Liver (tissue), 9 donors: ENCODE measurements around the gene OST4. TPM values are rescaled to one million over a fixed set of nuclear protein-coding genes. Genes with fewer than 3 reads are reported as not detected.
A peak's percentile ranks its signal among the peaks of the same experiment; 100 is the strongest.

ENCODE experiments used
- DNase-seq: peaks from one replicate; pipeline ENCODE4 v3.0.0-alpha.2; 2017; ENCODE audit warnings: low spot score
- H3K27ac ChIP-seq, 2 donors: one replicate each; pipeline ENCODE4 v1.7.0; 2013; ENCODE audit warnings: inconsistent platforms in 2 of 2, low read length in 2 of 2, control low read depth in 1 of 2, low read depth in 1 of 2, mild to moderate bottlenecking in 1 of 2
- H3K27me3 ChIP-seq, 4 donors: one replicate each; pipeline versions ENCODE4 v1.6.1 to v1.7.0; 2013; ENCODE audit warnings: low read length in 3 of 4, inconsistent platforms in 1 of 4, mild to moderate bottlenecking in 1 of 4, moderate library complexity in 1 of 4; ENCODE audit not compliant: control insufficient read depth in 4 of 4, insufficient read depth in 4 of 4
- H3K36me3 ChIP-seq, 4 donors: one replicate each; pipeline versions ENCODE4 v1.6.1 to v1.7.0; 2013; ENCODE audit warnings: low read length in 3 of 4, mild to moderate bottlenecking in 3 of 4, low read depth in 1 of 4, moderate library complexity in 1 of 4; ENCODE audit not compliant: control insufficient read depth in 4 of 4, insufficient read depth in 3 of 4
- H3K4me1 ChIP-seq, 4 donors: one replicate each; pipeline versions ENCODE4 v1.6.1 to v1.7.0; 2013; ENCODE audit warnings: low read length in 3 of 4, mild to moderate bottlenecking in 3 of 4, moderate library complexity in 1 of 4; ENCODE audit not compliant: control insufficient read depth in 4 of 4, insufficient read depth in 4 of 4
- H3K4me3 ChIP-seq, 3 donors: one replicate each; pipeline versions ENCODE4 v1.6.1 to v1.7.0; 2013; ENCODE audit warnings: low read length in 3 of 3, control low read depth in 1 of 3, low read depth in 1 of 3, mild to moderate bottlenecking in 1 of 3
- H3K9ac ChIP-seq, 2 donors: one replicate each; pipeline ENCODE4 v1.7.0; 2013; ENCODE audit warnings: low read length in 2 of 2, mild to moderate bottlenecking in 2 of 2, moderate library complexity in 2 of 2, control low read depth in 1 of 2, low read depth in 1 of 2
- H3K9me3 ChIP-seq, 4 donors: one replicate each; pipeline versions ENCODE4 v1.6.1 to v1.7.0; 2013; ENCODE audit warnings: low read length in 3 of 4; ENCODE audit not compliant: control insufficient read depth in 4 of 4
- ATF3 ChIP-seq: IDR thresholded peaks from 2 replicates; pipeline ENCODE4 v1.6.1; 2016; ENCODE audit warnings: antibody characterized with exemption
- CTCF ChIP-seq: fragments of 150-350 bp; IDR thresholded peaks from 2 replicates; pipeline ENCODE4 v1.5.1; 2017; ENCODE audit warnings: improper control_type of control experiment, low read depth, low read length; ENCODE audit not compliant: missing input control
- EGR1 ChIP-seq, 2 donors: IDR thresholded peaks; 2 replicates each; pipeline ENCODE4 v1.6.1; 2016 to 2018; ENCODE audit warnings: antibody characterized with exemption in 2 of 2, low read depth in 2 of 2
- FOXA2 ChIP-seq: IDR thresholded peaks from 2 replicates; pipeline ENCODE4 v1.6.1; 2016; ENCODE audit warnings: antibody characterized with exemption
- HNF4A ChIP-seq, 2 donors: conservative IDR thresholded peaks; 2 replicates each; pipeline ENCODE4 v1.6.1; 2016; ENCODE audit warnings: antibody characterized with exemption in 2 of 2, mild to moderate bottlenecking in 2 of 2
- MAX ChIP-seq: IDR thresholded peaks from 2 replicates; pipeline ENCODE4 v1.6.1; 2016; ENCODE audit warnings: antibody characterized with exemption
- NR2F2 ChIP-seq: IDR thresholded peaks from 2 replicates; pipeline ENCODE4 v1.6.1; 2016; ENCODE audit warnings: antibody characterized with exemption
- RAD21 ChIP-seq, 2 donors: IDR thresholded peaks; 2 replicates each; pipeline ENCODE4 v1.6.1; 2016; ENCODE audit warnings: antibody characterized with exemption in 2 of 2, mild to moderate bottlenecking in 2 of 2
- REST ChIP-seq: IDR thresholded peaks from 2 replicates; pipeline ENCODE4 v1.6.1; 2016; ENCODE audit warnings: antibody characterized with exemption, mild to moderate bottlenecking
- WGBS: extraction: QIAGEN DNeasy Blood & Tissue Kit; methylation state at CpG from one replicate; pipeline ENCODE4 v1.1.7; 2013; 5-methylcytosine and 5-hydroxymethylcytosine counted together
- polyA plus RNA-seq, 2 donors: library from polyadenylated mRNA; stranded (reverse) in 1 of 2; unstranded in 1 of 2; fragments of 200-250 nt in 1 of 2; fragments of >200 nt in 1 of 2; fragmentation: Nextera tagmentation in 1 of 2; extraction: Ambion mirVana in 1 of 2; gene quantifications; one replicate each; pipeline versions ENCODE4 v1.2.1 to v1.2.3, GENCODE V29; 2013 to 2015
- total RNA-seq, 2 donors: library from RNA; depleted of rRNA; stranded (reverse); fragments of >200 nt; gene quantifications; one replicate each; pipeline ENCODE4 v1.2.3, GENCODE V29; 2014
- donor health status: healthy.
- donor health status: healthy.
- donor health status: healthy.
- donor health status: healthy.
- donor health status: healthy.

Gene OST4
- total and polyA plus RNA-seq, 4 donors, result 94.8 to 377 (median 206) TPM

- H3K9me3 ChIP-seq, result no peaks in the 10 kb centered on the region
- peak; percentile 98 for DNase-seq
- H3K27ac ChIP-seq, result peak overlapping the region; percentile 70 to 87
- H3K9ac ChIP-seq, result no peak overlapping the region
- peak overlapping the region; percentile 46 to 73 (median 63) for H3K4me3 ChIP-seq
- H3K36me3 ChIP-seq, result no peaks in the 10 kb centered on the region
- no peaks in the 10 kb centered on the region for H3K27me3 ChIP-seq
- TF ChIP-seq RAD21 (IDR thresholded peaks at IDR 0.05), result peak; percentile 58 to 71
- TF ChIP-seq CTCF, result peak; percentile 95
- no peak for TF ChIP-seq MAX
- peaks cover 10 to 65% (median 36%) of the 10 kb centered on the region in 4 donors for H3K4me1 ChIP-seq
- WGBS, result under 1% methylated on average over 81 of the region's 81 CpGs
These were observed 14.8 kb upstream of the OST4 start for GRCh38 chr2:27086090-27086723.

GRCh38 chr2:27085673-27086089, 14.2 kb upstream of the OST4 start:
- Histone ChIP-seq H3K4me1 (peaks cover 10 to 65% (median 34%) of the 10 kb centered on the region in 4 donors), H3K27me3 (no peaks in the 10 kb centered on the region), H3K36me3 (no peaks in the 10 kb centered on the region), H3K9ac (no peak overlapping the region), H3K27ac (peak overlapping the region; percentile 70 to 87), H3K9me3 (no peaks in the 10 kb centered on the region), H3K4me3 (peak overlapping the region; percentile 46 to 73 (median 63))
- 3% methylated on average over 38 of the region's 38 CpGs for WGBS
- TF ChIP-seq RAD21 (IDR thresholded peaks at IDR 0.05), result peak; percentile 75 to 76
- TF ChIP-seq CTCF, result peak; percentile 28
- no peak for TF ChIP-seq REST
- no peak for TF ChIP-seq HNF4A (conservative IDR thresholded peaks at IDR 0.05)
- peak; percentile 69 for DNase-seq

- Histone ChIP-seq H3K9me3 (no peaks in the 10 kb centered on the region), H3K27me3 (no peaks in the 10 kb centered on the region), H3K4me3 (peak overlapping the region in 2 of 3 donors; percentile 63 to 73), H3K36me3 (no peaks in the 10 kb centered on the region), H3K27ac (peak overlapping the region in 1 of 2 donors; percentile 87), H3K4me1 (peaks cover 9 to 68% (median 35%) of the 10 kb centered on the region in 4 donors), H3K9ac (no peak overlapping the region)
- 68% methylated on average over 10 of the region's 10 CpGs for WGBS
- TF ChIP-seq RAD21 (IDR thresholded peaks at IDR 0.05), result no peak
- no peak for TF ChIP-seq REST
- TF ChIP-seq NR2F2, result no peak
- TF ChIP-seq ATF3, result no peak
- TF ChIP-seq EGR1 (IDR thresholded peaks at IDR 0.05; ENCODE audit: low read depth in 2 of 2), result no peak
- TF ChIP-seq FOXA2, result no peak
- no peak for DNase-seq
These were observed 13.7 kb upstream of the OST4 start for GRCh38 chr2:27085062-27085672.
